ENCODE data around the gene RAB3B. TPM values are rescaled to one million over a fixed set of nuclear protein-coding genes. Genes with fewer than 3 reads are reported as not detected.
"Not testable (repeated sequence)": the region's sequence is repeated elsewhere in the genome, so short reads cannot be mapped to it uniquely, and the experiment has no call there.

RAB3B gene
- total RNA-seq, 4 donors from 2014 or later = 0.02 to 0.04 TPM; not detected in 2

DNA sequence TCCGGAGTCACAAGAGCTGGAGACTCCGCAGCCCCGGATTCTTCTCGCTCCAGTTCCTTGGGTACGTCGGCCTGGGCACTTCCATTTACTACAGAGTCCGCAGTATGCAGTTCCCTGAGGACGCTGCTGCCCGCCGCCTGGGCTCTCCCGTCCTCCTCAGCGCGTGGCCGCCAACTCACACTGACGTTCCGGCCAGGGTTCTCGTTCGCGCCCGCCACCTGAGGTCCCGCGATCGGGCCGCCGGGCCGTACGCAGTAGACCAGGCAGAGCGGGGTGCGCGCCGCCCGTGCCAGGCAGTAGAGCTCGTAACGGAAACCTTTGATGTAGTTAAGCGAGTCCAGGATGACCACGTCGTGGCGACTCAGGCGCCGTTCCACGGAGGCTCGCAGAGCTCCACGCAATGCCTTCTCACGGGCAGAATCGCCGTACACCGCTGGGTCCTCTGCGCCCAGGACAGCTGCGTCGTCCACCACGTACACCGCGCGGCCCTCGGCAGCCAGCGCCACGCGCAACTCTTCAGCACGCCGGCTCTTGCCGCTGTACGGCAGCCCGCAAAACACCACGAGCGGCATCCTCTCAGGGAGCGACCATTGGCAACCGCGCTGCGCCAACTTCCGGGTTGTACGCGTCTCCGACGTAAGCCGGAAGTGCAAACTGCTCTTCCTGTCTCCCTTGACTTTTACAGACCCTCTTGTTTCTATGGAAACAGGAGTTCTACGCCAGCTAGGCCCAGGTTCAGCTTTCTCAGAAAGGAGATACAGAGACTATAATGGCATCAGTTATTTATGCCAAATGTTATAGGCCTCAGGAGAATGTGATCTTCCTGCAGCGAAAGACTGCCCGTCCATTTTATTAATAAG lies 42.9 kb upstream of the RAB3B start, which contains the start of gene KTI12:
TSS of gene KTI12 (minus strand) at position 621 of the 860 bp plus-strand sequence. CDS start at position 572, 49 bp downstream.
- Histone ChIP-seq H3K9me3 (no peaks in the 10 kb centered on the region), H3K27me3 (no peaks in the 10 kb centered on the region)
- in situ Hi-C loops (cut with MboI; ENCODE audit: low sequenced_read_pairs in 4 of 4) = no loop called here

GRCh38 chr1:52032785-52033131 lies 42.3 kb upstream of the RAB3B start:
- no peak for TF ChIP-seq CTCF (IDR thresholded peaks at IDR 0.05 in 4 of 5, conservative IDR thresholded peaks at IDR 0.05 in 1 of 5)
- TF ChIP-seq POLR2A (IDR thresholded peaks at IDR 0.05) = peak in 1 of 2 donors; percentile 10
- H3K9me3 ChIP-seq = no peaks in the 10 kb centered on the region

More for the DNA sequence above, 42.9 kb upstream of the RAB3B start, which contains the start of gene KTI12:
- peaks cover 15 to 16% of the 10 kb centered on the region in 2 donors for H3K4me1 ChIP-seq
- peak; percentile 67 to 74 for DNase-seq
- TF ChIP-seq POLR2A (IDR thresholded peaks at IDR 0.05) = peak in 1 of 2 donors; percentile 59
- no peak for TF ChIP-seq CTCF (IDR thresholded peaks at IDR 0.05 in 4 of 5, conservative IDR thresholded peaks at IDR 0.05 in 1 of 5)
- H3K36me3 ChIP-seq = no peaks in the 10 kb centered on the region
- H3K27ac ChIP-seq = peak within 1 kb of the TSS; percentile 79 to 88 (median 88)
- ATAC-seq = peak; percentile 84 to 90
- intact Hi-C loops (cut with DNase I; ENCODE audit: low total_unique reads) = loop anchor here (1.0 kb wide), 1 partner anchor 22 kb away; the partner anchor contains the start of gene TXNDC12
- peak within 1 kb of the TSS; percentile 80 to 95 (median 86) for H3K4me3 ChIP-seq

DNA sequence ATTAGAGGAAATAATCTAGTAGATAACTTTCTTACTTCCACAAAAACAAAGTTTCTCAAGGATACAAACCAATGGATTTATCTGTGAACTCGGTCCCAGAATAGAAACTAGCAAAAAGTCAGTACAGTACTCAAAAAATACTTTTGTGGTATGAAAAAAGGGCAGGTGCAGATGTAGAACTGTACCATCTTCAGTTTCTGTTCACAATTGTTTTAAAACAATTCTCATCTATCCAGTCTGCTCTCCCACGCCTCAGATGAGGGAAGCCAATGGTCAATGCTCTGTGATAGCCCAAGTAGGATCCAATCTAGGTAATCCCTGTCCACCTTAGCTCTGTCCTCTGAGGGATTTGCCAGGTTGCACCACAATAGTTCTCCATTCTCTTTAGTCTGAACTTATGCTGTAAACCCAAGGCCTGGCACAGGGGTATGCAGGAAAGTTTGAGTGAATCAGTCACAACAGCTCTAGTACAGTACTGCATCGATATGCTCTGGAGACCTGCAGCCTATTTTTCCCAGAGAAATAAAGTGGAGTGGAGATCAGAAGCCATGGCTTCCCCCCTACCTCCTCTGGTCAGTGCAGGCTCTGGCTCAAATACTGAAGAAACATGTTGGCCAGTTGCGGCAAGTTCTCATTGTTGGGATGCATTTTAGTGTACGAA lies 41.8 kb upstream of the RAB3B start:
- in situ Hi-C loops (cut with MboI; ENCODE audit: low sequenced_read_pairs in 4 of 4) = no loop called here
- no peak for DNase-seq
- Histone ChIP-seq H3K27me3 (no peaks in the 10 kb centered on the region), H3K4me1 (peaks cover 15 to 16% of the 10 kb centered on the region in 2 donors), H3K36me3 (no peaks in the 10 kb centered on the region), H3K4me3 (peak overlapping the region; percentile 80 to 95 (median 86)), H3K9me3 (no peaks in the 10 kb centered on the region), H3K27ac (peak overlapping the region in 3 of 4 donors; percentile 79 to 88 (median 87))
- ATAC-seq = no peak
- no peak for TF ChIP-seq POLR2A (IDR thresholded peaks at IDR 0.05)
- no peak for TF ChIP-seq CTCF (IDR thresholded peaks at IDR 0.05 in 4 of 5, conservative IDR thresholded peaks at IDR 0.05 in 1 of 5)
- intact Hi-C loops (cut with DNase I; ENCODE audit: low total_unique reads) = no loop called here

More at GRCh38 chr1:52032785-52033131, 42.3 kb upstream of the RAB3B start:
- ATAC-seq (peak; percentile 47 to 53), DNase-seq (peak in 1 of 2 donors; percentile 18)
- Histone ChIP-seq H3K4me3 (peak overlapping the region; percentile 80 to 95 (median 86)), H3K27me3 (no peaks in the 10 kb centered on the region), H3K27ac (peak overlapping the region; percentile 79 to 88 (median 88)), H3K36me3 (no peaks in the 10 kb centered on the region), H3K4me1 (peaks cover 15 to 16% of the 10 kb centered on the region in 2 donors)
- intact Hi-C loops (cut with DNase I; ENCODE audit: low total_unique reads) (loop anchor here (1.0 kb wide), 1 partner anchor 23 kb away; the partner anchor contains the start of gene TXNDC12), in situ Hi-C loops (cut with MboI; ENCODE audit: low sequenced_read_pairs in 4 of 4) (no loop called here)

DNA sequence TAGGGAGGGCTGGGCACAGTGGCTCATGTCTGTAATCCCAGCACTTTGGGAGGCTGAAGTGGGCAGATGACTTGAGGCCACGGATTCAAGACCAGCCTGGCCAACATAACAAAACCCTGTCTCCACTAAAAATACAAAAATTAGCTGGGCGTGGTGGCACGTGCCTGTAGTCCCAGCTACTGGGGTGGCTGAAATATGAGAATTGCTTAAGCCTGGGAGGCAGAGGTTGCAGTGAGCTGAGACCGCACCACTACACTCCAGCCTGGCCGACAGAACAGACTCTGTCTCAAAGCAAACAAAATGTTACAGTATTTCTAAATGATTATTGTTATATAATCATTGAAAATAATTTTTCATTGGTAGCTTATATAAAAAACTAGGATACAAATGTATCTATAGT lies 38.3 kb upstream of the RAB3B start:
- in situ Hi-C loops (cut with MboI; ENCODE audit: low sequenced_read_pairs in 4 of 4); intact Hi-C loops (cut with DNase I; ENCODE audit: low total_unique reads): not testable (repeated sequence)

More for the DNA sequence above, 38.3 kb upstream of the RAB3B start:
- Histone ChIP-seq H3K36me3 (peaks cover 3 to 12% of the 10 kb centered on the region in 2 donors), H3K4me1 (peaks cover 12 to 16% of the 10 kb centered on the region in 2 donors)
- not testable (repeated sequence) for H3K27ac ChIP-seq, H3K9me3 ChIP-seq, DNase-seq, ATAC-seq, H3K27me3 ChIP-seq, H3K4me3 ChIP-seq
